CD4-positive, alpha-beta T cell treated with Interleukin-15 for 1 hour (primary cell): ENCODE results near the gene TRAPPC13.
A peak's percentile ranks its signal among the peaks of the same experiment; 100 is the strongest.
"Not testable (repeated sequence)": the region's sequence is repeated elsewhere in the genome, so short reads cannot be mapped to it uniquely, and the experiment has no call there.

Source experiments
- DNase-seq: peaks from one replicate; pipeline ENCODE4 v3.0.0-alpha.2; 2020

The TRAPPC13 gene, protein sequence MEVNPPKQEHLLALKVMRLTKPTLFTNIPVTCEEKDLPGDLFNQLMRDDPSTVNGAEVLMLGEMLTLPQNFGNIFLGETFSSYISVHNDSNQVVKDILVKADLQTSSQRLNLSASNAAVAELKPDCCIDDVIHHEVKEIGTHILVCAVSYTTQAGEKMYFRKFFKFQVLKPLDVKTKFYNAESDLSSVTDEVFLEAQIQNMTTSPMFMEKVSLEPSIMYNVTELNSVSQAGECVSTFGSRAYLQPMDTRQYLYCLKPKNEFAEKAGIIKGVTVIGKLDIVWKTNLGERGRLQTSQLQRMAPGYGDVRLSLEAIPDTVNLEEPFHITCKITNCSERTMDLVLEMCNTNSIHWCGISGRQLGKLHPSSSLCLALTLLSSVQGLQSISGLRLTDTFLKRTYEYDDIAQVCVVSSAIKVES

DNA sequence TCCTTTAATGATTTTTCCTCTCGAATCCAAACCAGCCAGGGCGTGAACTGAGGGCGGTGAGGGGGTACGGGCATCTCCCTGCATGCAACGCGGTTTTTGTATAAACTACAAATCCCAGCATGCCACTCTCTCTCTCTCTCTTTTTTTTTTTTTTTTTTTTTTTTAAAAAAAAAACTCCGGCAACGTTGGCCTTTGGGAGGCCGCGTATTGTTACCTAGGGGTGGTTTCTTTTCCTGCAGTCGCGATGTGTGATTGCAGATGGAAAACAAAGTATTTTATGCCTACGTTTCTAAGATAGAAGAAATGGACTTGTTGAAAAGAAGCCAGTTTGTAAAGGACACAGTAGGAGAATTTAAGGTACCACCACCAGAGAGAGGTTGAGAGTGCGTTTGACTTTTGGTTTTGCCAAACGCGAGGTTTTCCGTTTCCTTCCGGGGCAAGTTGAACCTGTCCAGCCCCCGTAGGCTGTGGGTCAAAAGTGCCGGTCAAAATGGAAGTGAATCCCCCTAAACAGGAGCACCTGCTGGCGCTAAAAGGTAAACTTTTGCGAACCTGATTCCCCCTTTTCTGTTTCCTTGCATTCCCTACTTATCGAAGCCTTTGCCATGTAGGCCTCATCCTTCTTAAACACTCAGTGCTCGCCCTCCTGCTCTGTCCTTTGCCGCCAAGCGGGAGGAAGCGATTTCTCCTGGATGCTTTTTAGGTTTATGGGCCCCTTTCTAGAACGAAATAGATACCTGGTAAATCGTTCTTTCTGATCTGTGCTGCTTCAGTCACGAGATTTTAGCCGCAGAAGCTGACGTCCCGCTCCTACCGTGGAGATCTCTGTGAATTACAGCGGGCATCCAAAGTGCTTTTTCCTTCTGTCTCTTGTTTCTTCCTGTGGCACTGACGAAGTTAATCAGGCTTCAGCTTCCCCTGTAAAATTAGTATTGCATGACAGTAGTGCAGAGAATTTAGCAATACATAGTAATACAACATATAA lies at the start of gene TRAPPC13, which contains the start of gene SHLD3:
Gene TRAPPC13, plus strand, starts transcription at position 457 of the 985 bp plus-strand sequence. Its CDS starts 34 bp downstream, at position 491.
Gene SHLD3, plus strand, starts transcription at position 457 of the 985 bp plus-strand sequence. CDS start 4,561 bp downstream, outside the sequence.
- peak; percentile 87 for DNase-seq

DNA sequence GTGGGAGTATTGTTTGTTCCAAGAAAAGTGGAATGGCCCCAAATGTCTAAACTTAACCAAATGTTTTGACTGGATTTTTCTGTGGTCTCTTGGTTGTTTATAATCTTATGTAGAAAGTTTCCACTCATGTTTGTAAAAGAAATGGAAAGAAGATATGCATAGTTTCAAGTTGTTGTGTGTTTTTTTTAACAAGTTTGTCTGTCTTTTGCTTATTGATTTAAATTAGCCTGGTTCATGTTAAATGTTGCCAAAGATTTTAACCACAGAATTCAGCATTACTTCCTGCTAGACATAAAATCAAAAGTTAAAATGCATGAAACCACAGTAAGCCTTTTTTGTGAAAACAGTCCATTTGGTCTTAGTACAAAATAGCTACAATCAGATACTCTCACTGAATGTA lies 47.7 kb upstream of the TRAPPC13 start:
- DNase-seq, result no peak

DNA sequence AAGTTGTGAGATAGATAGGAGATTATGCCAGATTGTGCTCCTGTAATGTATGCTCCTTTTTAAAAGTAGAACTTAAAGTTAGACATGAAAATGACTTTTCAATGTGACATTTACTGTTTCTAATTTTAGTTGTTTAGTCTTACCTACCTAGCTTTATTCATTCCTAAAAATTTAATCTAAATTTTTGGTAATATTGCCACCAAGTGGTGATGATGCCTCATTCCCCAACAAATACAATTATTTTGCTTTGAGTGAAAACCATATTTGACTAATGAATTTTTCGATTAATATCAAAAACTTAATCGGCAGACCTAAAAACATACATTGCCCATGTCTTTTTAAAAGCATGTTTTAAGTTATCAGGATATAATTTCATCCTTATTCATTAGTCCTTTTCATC lies 36.1 kb upstream of the TRAPPC13 start:
- DNase-seq, result no peak

DNA sequence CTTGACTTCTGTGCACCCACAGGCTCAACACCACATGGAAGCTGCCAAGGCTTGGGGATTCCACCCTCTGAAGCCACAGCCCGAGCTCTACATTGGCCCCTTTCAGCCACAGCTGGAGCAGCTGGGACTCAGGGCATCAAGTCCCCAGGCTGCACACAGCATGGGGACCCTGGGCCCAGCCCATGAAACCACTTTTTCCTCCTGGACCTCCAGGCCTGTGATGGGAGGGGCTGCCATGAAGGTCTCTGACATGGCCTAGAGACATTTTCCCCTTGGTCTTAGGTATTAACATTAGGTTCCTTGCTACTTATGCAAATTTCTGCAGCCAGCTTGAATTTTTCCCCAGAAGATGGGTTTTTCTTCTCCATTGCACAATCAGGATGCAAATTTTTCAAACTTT lies 23.1 kb upstream of the TRAPPC13 start:
- DNase-seq, result not testable (repeated sequence)

DNA sequence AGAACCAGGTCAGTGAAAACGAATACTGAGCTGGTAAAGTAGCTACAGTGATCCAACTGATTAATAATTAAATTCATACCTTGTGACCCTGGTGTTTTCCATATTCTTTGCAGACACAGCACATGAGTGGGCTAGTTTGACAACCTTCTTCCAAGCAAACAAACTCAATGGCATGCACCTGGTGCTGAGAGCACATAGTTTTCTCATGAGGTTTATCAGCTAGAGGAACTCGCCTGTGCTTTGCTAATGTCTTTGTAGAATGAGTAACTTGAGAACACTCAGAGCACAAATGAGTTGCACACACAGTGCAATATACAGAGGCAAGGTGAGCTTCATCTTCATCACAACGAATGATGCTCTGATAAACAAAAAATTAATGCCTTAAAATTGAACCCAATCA lies 13.3 kb upstream of the TRAPPC13 start:
- no peak for DNase-seq

DNA sequence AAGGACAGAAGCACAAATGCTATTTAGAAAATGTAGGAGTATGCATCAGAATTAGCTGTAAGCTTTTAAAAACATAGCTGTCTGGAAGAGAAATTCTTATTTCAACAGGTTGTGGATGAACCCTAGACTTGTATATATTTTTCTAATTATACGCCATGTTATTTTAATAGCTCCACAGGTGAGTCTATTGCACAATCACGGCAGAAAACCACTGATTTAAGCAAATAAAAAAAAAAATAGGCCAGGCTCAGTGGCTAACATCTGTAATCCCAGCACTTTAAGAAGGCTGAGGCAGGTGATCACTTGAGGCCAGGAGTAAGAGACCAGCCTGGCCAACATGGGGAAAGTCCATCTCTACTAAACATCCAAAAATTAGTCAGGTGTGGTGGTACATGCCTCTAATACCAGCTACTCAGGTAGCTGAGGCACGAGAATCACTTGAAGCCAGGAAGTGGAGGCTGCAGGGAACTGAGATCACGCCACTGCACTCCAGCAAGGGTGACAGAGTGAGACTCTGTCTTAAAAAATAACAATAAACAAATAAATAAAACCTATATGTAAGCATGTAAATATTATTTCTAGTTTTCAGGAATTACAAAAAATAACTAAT lies 12.4 kb upstream of the TRAPPC13 start:
- no peak for DNase-seq

DNA sequence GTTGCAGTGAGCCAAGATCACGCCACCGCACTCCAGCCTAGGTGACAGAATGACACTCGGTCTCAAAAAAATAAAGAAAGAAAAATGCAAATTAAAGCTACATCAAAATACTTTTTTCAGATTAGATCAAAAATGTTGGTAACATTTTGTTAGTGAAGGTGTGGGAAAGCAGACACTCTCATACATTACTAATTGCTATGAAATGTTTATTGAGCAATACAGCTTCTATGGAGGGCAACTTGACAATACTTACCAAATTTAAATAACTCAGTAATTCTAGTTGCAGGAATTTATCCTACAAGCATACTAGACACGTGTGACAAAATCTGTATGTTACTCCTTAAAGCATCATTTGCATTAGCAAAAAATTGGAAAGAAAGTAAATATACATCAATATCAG lies 4.8 kb upstream of the TRAPPC13 start:
- no peak for DNase-seq

DNA sequence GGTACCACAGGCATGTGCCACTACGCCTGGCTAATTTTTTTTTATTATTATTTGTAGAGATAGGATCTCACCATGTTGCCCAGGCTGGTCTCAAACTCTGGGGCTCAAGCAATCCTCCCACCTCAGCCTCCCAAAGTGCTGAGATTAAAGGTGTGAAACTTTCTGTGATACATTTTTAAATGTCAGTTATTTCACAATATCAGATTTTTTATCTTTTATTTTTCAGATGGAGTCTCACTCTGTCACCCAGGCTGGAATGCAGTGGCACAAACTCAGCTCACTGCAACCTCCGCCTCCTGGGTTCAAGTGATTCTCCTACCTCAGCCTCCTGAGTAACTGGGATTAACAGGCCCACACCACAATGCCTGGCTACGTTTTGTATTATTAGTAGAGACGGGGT lies 2.9 kb upstream of the TRAPPC13 start:
- DNase-seq, result not testable (repeated sequence)

DNA sequence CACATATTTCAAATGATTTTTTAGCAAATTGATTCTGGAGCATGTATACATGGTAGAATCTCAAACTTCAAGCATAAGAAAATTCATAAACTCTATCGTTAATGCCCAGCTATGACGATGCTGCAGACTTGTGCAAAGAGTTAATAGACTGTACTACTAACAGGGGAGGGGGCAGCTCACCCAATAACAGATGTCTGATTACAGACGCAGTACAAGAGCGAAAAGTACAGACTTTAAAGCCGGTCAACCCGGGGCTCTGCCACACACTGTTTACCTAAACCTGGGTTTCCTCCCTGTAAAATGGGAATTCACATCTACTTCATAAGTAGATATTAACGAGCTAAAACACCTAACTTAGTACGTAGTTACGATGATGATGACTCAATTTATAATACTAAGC lies 1.3 kb upstream of the TRAPPC13 start:
- DNase-seq, result no peak

DNA sequence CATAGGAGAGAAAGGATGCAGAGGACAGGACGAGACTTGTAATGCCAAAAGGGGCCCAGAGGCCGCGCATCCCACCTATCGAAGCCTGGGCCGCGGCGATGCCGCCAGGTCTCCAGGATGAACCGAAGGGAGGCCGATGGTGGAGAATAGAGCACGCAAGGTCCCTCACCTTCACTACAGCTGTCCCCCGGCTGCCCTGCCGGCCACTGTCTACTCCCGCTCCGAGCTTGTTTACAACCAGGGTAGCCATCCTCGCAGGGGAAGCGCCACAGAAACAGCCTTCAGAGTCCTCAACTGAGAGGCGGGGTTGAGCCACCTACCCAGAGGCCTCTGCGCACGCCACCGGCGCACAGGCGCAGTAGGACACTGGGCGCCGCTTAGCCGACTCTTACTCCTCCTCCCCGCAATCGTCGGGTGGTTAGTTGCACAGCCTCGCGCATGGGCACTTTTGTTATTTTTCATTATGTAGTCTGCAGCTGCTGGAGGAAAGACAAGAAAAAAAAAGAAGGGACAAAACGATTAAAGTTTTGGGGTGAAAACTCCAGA lies 729 bp upstream of the TRAPPC13 start, which contains the start of gene TRIM23:
Gene TRIM23, minus strand, starts transcription at position 309 of the 546 bp plus-strand sequence. Its CDS starts 59 bp downstream, at position 250.
- DNase-seq, result peak; percentile 93

DNA sequence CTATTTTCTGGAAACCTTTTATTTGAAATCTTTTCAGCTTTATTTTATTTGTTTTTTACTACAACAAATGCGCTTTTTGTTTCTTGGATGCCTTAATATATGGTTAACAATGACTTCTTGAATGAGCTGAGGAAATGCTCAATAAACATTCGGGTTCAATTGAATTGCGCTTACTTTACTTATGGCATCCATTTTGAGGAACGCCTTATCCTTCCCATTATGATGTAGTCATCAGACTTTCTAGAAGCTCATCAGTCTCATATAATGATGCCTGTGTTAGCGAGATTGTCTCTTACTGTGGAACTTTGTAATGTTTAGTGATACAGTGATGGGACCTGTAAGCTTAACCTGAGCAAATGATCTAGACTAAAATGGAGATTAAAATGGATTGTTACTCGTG lies 916 bp downstream of the TRAPPC13 start:
- no peak for DNase-seq

DNA sequence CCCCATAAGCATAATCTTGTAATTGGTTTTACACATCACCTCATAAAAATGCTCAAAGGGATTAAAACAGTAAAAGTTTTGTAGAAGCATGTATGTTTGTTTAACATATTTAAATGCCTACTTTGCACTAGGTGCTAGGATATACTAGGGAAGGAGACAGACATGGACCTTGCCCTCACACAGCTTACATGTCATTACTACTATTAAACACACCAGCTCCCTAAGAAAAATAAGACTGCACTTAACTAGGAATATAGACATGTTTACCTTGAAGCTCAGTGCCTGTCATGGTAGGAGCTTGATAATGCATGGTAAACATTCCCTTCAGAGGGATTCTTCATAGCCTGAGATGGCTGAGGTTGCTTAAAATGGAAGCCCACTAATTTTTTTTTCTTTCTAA lies 6.2 kb downstream of the TRAPPC13 start:
- DNase-seq, result no peak

DNA sequence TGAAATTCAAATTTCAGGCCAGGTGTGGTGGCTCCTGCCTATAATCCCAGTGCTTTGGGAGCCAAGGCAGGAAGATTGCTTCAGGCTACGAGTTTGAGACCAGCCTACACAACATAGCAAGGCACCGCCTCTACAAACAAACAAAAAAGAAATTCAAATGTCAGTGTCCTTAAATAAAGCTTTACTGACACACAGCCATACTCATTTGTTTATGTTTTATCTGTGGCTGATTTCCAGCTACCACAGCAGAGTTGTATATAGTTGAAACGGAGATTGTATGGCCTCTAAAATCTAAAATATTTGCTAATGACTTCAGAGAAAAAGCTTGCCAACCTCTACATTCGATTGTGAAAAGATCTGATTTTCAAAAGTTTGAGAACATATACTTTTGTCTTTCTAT lies 15.4 kb downstream of the TRAPPC13 start:
- DNase-seq, result no peak

DNA sequence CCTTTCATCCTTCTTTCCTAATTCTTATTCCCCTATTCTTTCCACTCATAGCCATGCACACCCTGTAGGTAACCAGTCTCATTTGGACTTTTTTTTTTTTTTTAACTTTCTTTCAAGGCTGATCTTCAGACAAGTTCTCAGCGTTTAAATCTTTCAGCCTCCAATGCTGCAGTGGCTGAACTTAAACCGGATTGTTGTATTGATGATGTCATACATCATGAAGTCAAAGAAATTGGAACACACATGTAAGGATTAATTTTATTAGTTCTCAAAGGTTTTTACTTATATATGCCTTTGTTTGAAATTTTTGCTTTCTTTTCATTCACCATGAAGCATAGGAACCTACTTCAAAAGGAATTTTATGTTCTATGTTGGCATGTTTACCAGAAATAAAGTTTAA lies 22.1 kb downstream of the TRAPPC13 start:
- no peak for DNase-seq

DNA sequence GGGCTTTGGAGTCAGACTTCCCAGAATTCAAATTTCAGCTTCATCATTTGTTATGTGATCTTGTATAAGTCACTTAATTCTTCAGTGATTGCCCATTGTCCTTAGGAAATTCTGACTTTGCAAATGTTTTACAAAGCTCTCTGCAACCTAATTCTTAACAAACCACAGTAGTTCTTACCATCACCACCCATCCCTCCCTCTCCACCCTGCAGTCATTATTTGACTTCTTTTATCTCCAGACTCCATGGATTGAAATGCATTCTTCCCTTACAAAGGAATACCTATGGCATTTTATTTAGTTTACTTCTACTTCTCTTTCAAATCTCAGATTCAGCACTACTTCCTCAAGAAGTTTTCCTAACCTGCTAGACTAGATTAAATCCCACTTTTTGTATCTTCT lies 23.1 kb downstream of the TRAPPC13 start:
- no peak for DNase-seq

DNA sequence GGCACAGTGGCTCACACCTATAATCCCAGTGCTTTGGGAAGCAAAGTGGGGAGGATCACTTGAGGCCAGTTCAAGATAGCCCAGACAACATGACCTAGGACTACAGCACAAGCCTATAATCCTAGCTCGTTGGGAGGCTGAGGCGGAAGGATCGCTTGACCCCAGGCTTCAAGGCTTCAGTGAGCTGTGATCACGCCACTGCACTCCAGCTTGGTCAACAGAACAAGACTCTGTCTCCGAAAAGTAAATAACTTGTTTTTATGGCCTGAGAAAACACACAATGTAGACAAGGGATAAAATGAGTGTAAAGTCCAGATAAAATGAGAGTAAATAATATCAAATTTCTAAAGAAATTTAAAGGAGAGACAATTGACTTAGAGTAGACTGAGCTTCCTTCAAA lies 26.3 kb downstream of the TRAPPC13 start:
- DNase-seq, result no peak

DNA sequence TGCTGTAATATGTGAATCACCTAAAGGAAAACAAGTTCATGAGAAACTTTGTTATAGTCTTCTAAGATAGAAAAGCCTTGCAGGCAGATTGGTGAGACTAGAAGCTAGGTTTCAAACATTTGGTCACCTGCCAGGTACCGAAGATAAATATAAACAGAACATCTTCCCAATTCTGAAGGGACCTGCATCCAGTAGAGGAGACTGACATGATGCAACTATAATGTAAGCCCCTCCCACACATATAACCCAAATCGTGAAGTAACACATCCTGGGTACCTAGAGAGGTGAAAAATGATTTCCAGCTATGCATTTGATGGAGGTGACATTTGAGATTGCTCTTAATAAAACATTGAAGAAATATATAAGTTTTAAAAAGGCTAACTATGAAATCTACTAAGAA lies 29.9 kb downstream of the TRAPPC13 start:
- no peak for DNase-seq

DNA sequence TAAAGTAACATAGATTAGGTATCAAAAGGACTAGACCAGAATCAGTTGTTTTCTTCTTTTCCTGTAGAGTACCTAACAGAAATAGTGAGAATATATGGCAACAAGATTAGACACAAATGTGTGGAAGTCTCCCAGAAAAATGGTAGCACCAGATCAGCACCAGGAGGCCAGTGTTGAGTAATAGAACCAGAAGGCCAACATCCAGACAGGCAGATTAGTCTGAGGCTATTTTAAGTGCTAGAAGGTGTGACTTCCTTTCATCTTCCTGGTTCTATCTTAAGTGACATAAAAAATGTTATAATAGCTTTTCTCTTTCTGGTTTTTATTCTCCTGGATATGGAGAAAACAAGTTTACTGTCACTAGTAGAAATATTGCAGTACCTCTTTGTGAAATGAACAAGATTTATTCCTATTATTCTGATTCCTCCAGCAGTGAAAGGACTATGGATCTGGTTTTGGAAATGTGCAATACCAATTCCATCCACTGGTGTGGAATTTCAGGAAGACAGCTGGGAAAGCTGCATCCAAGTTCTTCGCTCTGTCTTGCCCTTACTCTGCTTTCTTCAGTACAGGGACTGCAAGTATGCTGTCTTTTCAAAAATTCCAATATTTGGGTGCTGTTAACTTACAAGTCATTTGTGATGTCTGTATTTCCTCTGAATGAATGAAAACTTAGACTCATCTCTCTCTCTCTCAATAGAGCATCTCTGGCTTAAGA lies 39.1 kb downstream of the TRAPPC13 start:
- no peak for DNase-seq

DNA sequence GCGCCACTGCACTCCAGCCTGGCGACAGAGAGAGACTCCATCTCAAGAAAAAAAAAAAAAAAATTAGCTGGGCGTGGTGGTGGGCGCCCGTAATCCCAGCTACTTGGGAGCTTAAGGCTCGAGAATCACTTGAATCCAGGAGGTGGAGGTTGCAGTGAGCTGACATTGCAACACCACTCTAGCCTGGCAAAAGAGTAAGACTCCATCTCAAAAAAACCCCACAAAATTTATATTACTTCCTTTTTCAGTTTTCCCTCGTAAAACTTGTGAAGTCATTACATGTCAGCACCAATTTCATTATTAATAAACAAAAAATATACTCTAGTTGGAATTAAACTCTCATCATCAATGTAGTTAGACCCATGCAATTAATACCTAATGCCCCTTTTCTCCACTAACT lies 43.9 kb downstream of the TRAPPC13 start:
- no peak for DNase-seq

DNA sequence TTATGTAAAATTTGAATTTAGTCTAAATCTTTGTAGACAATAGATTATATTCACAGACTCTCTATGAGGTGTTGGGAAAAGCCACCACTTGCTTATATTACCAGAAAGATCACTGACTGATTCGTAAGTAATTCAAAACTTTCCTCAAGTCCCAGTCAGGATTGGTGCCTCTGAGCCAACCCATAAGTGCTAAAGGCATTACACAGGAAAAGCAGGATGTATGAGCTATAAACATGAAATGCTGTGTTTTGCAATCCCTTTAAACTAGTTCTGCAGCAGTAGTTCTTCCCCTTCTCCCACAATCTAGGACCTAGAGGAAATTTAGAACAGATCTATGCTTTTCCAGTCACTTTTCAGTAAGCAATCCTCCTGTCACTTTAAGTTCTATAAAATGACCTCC lies 48.0 kb downstream of the TRAPPC13 start:
- no peak for DNase-seq

DNA sequence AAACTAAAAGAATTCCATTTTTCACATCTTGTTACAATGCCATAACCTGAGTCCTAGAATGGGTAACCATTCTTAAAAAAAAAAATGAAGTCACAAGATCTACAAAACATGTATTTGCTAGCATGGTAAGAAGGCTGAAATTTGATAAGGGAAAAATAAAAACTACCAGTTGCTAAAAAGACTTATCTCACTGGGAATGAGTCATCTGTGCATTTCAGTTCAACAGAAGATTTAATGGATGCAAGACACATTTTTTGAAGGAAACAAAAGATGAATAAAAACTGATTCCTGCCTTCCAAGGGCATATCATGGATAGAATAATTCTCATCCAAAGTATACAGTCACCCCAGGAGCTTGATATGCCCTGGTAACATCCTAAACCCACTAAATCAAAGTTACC lies 49.9 kb downstream of the TRAPPC13 start:
- DNase-seq, result no peak

DNA sequence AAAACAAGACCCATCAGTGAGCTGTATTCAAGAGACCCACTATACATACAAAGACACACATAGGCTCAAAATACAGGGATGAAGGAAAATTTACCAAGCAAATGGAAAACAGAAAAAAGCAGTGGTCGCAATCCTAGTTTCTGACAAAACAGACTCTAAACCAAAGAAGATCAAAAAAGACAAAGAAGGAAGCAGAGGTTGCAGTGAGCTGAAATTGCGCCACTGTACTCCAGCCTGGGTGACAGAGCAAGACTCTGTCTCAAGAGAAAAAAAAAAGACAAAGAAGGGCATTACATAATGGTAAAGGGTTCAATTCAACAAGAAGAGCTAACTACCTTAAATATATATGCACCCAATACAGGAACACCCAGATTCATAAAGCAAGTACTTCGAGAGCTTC lies 51.2 kb downstream of the TRAPPC13 start:
- not testable (repeated sequence) for DNase-seq
